HFFc6 (cell line): ENCODE data around the gene ZSCAN22. TPM values are rescaled to one million over a fixed set of nuclear protein-coding genes. Genes with fewer than 3 reads are reported as not detected.

ENCODE experiments used
- DNase-seq: peaks from one replicate; pipeline ENCODE4 v3.0.0-alpha.2; 2018
- H3K27ac Mint-ChIP-seq: 2 replicates; pipeline ENCODE4 v1.8.0; 2020; ENCODE audit warnings: mild to moderate bottlenecking, mixed read lengths
- H3K27me3 Mint-ChIP-seq: 2 replicates; pipeline ENCODE4 v1.8.0; 2021; ENCODE audit warnings: mild to moderate bottlenecking, moderate library complexity, mixed read lengths; ENCODE audit not compliant: insufficient read depth
- H3K36me3 Mint-ChIP-seq: 2 replicates; pipeline ENCODE4 v1.8.0; 2021; ENCODE audit warnings: low read depth, mixed read lengths
- H3K4me1 Mint-ChIP-seq: 2 replicates; pipeline ENCODE4 v1.8.0; 2020; ENCODE audit warnings: low read depth, mixed read lengths
- H3K4me3 Mint-ChIP-seq: 2 replicates; pipeline ENCODE4 v1.8.0; 2020; ENCODE audit warnings: mild to moderate bottlenecking, moderate library complexity, mixed read lengths
- H3K9me3 Mint-ChIP-seq: 2 replicates; pipeline ENCODE4 v1.8.0; 2020; ENCODE audit warnings: mild to moderate bottlenecking, mixed read lengths
- CTCF ChIP-seq: fragments of 200-600 bp; sonication (generic); IDR thresholded peaks from 2 replicates; pipeline ENCODE4 v1.5.0; 2021; ENCODE audit warnings: antibody characterized with exemption, mild to moderate bottlenecking
- total RNA-seq, 6 experiments: library from RNA; stranded (reverse); fragmentation: NEBNext Ultra II Directional; extraction: Animal tissue kit (Norgen Biotek cat#: 25700); gene quantifications; 2 replicates in 1 of 6; 3 replicates in 5 of 6; pipeline ENCODE4 v1.2.3, GENCODE V29; 2021

Gene ZSCAN22
- total RNA-seq, 6 experiments from 2014 or later = 2.5 to 3.0 (median 2.8) TPM

- no peak for DNase-seq
- TF ChIP-seq CTCF = no peak
- Mint-ChIP-seq H3K36me3 (no peaks in the 10 kb centered on the region), H3K27ac (peak overlapping the region; percentile 92), H3K4me3 (peak overlapping the region; percentile 96), H3K9me3 (no peaks in the 10 kb centered on the region), H3K27me3 (no peaks in the 10 kb centered on the region; the same call in 1 of the 2 replicates), H3K4me1 (peaks cover 19% of the 10 kb centered on the region)
Observed at GRCh38 chr19:58380037-58380661, 53.4 kb downstream of the ZSCAN22 start.

GRCh38 chr19:58380662-58381459 is 54.1 kb downstream of the ZSCAN22 start, which contains the start of gene ZNF837:
Gene ZNF837 (minus strand): TSS chr19:58381030. CDS start chr19:58369332, 11,698 bp downstream.
- DNase-seq = peak; percentile 100
- Mint-ChIP-seq H3K27ac (peak within 1 kb of the TSS; percentile 92), H3K36me3 (no peaks in the 10 kb centered on the region), H3K4me1 (peaks cover 26% of the 10 kb centered on the region), H3K27me3 (no peaks in the 10 kb centered on the region; the same call in 1 of the 2 replicates), H3K4me3 (peak within 1 kb of the TSS; percentile 96), H3K9me3 (no peaks in the 10 kb centered on the region)
- TF ChIP-seq CTCF = no peak

GRCh38 chr19:58381460-58382212 is 54.8 kb downstream of the ZSCAN22 start:
- Mint-ChIP-seq H3K4me3 (peak overlapping the region; percentile 96), H3K27me3 (no peaks in the 10 kb centered on the region; the same call in 1 of the 2 replicates), H3K4me1 (peaks cover 29% of the 10 kb centered on the region), H3K36me3 (no peaks in the 10 kb centered on the region), H3K9me3 (no peaks in the 10 kb centered on the region), H3K27ac (peak overlapping the region; percentile 92)
- TF ChIP-seq CTCF = no peak
- no peak for DNase-seq

GRCh38 chr19:58382997-58383603 is 56.3 kb downstream of the ZSCAN22 start:
- H3K36me3 Mint-ChIP-seq = peaks cover 10% of the 10 kb centered on the region
- DNase-seq = no peak
- peaks cover 34% of the 10 kb centered on the region for H3K4me1 Mint-ChIP-seq
- peaks cover 9% of the 10 kb centered on the region for H3K27me3 Mint-ChIP-seq
- no peak overlapping the region for H3K4me3 Mint-ChIP-seq
- H3K9me3 Mint-ChIP-seq = no peaks in the 10 kb centered on the region
- no peak for TF ChIP-seq CTCF
- no peak overlapping the region; the same call in 1 of the 2 replicates for H3K27ac Mint-ChIP-seq

GRCh38 chr19:58385313-58385890 is 58.6 kb downstream of the ZSCAN22 start:
- Mint-ChIP-seq H3K27ac (peak overlapping the region; percentile 97), H3K36me3 (peaks cover 25% of the 10 kb centered on the region), H3K4me1 (peaks cover 36% of the 10 kb centered on the region), H3K9me3 (no peaks in the 10 kb centered on the region), H3K4me3 (peak overlapping the region; percentile 99), H3K27me3 (peaks cover 9% of the 10 kb centered on the region)
- DNase-seq = no peak
- no peak for TF ChIP-seq CTCF
